ENCODE measurements around the gene CFAP298. TPM values are rescaled to one million over a fixed set of nuclear protein-coding genes. Genes with fewer than 3 reads are reported as not detected.
"Not testable (repeated sequence)": the region's sequence is repeated elsewhere in the genome, so short reads cannot be mapped to it uniquely, and the experiment has no call there.

CFAP298 gene, protein sequence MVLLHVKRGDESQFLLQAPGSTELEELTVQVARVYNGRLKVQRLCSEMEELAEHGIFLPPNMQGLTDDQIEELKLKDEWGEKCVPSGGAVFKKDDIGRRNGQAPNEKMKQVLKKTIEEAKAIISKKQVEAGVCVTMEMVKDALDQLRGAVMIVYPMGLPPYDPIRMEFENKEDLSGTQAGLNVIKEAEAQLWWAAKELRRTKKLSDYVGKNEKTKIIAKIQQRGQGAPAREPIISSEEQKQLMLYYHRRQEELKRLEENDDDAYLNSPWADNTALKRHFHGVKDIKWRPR
- total RNA-seq: 10 to 100 TPM; 24.2 to 34.8 (median 28.2) TPM

- intact Hi-C loops (cut with DNase I): no loop called here
- Histone ChIP-seq H3K9me3 (no peaks in the 10 kb centered on the region), H3K27ac (peak within 1 kb of the TSS; percentile 79 to 96 (median 95)), H3K36me3 (peaks cover 0 to 25% (median 0%) of the 10 kb centered on the region in 3 donors), H3K4me1 (peaks cover 7 to 30% (median 12%) of the 10 kb centered on the region in 3 donors), H3K27me3 (no peaks in the 10 kb centered on the region), H3K4me3 (peak within 1 kb of the TSS; percentile 67 to 98 (median 91))
- WGBS, 2 donors: 0% methylated on average over 4 to 43 of the region's 81 CpGs
- DNase-seq: peak; percentile 39
- TF ChIP-seq POLR2A (IDR thresholded peaks at IDR 0.05) (no peak), CTCF (IDR thresholded peaks at IDR 0.05) (peak in 1 of 6 experiments; percentile 13)
Measured at GRCh38 chr21:32612075-32612998, at the start of gene CFAP298. TSS of gene CFAP298 (minus strand) at chr21:32612377. CDS start at chr21:32612243, 134 bp downstream.

DNA sequence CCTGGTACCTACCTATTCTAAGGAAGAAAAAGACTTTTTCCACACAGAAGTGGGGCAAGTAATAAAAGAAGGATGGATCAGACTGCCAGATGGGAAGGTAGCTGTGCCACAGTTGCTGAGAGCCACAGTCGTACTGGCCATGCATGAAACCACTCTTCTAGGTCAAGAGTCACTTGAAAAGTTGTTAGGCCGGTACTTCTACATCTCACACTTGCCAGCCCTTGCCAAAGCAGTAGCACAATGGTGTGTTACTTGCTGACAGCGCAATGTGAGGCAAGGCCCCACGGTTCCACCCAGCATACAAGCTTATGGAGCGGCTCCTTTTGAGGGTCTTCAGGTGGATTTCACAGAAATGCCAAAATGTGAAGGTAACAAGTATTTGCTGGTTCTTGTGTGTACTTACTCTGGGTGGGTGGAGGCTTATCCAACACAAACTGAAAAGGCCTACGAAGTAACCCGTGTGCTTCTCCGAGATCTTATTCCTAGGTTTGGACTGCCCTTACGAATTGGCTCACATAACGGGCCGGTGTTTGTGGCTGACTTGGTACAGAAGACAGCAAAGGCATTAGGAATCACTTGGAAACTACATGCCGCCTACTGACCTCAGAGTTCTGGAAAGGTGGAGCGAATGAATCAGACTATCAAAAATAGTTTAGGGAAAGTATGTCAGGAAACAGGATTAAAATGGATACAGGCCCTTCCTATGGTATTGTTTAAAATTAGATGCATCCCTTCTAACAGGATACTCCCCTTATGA is 49.0 kb upstream of the CFAP298 start:
- H3K4me1 ChIP-seq; H3K27me3 ChIP-seq; intact Hi-C loops (cut with DNase I); DNase-seq; H3K4me3 ChIP-seq: not testable (repeated sequence)
- Histone ChIP-seq H3K27ac (peak overlapping the region in 2 of 4 donors; percentile 21 to 45), H3K9me3 (peaks cover 0 to 27% (median 17%) of the 10 kb centered on the region in 3 donors), H3K36me3 (peaks cover 12 to 100% (median 27%) of the 10 kb centered on the region in 3 donors)
- 87 to 93% methylated on average over 12 of the region's 13 CpGs for WGBS, 2 donors

- intact Hi-C loops (cut with DNase I): no loop called here
- Histone ChIP-seq H3K4me3 (no peak overlapping the region), H3K4me1 (peaks cover 0 to 4% (median 0%) of the 10 kb centered on the region in 3 donors), H3K36me3 (peaks cover 0 to 95% (median 11%) of the 10 kb centered on the region in 3 donors), H3K27me3 (no peaks in the 10 kb centered on the region), H3K9me3 (peaks cover 0 to 3% (median under 1%) of the 10 kb centered on the region in 3 donors), H3K27ac (no peak overlapping the region)
- TF ChIP-seq POLR2A (IDR thresholded peaks at IDR 0.05) (no peak), CTCF (IDR thresholded peaks at IDR 0.05) (no peak)
- no peak for DNase-seq
- WGBS, 2 donors: 97 to 98% methylated on average over 5 to 9 of the region's 9 CpGs
Measured at GRCh38 chr21:32658524-32658923, 46.3 kb upstream of the CFAP298 start.

GRCh38 chr21:32653326-32653901 is 41.2 kb upstream of the CFAP298 start:
- intact Hi-C loops (cut with DNase I): no loop called here
- DNase-seq: no peak
- Histone ChIP-seq H3K36me3 (peaks cover 0 to 75% (median 17%) of the 10 kb centered on the region in 3 donors), H3K27ac (no peak overlapping the region), H3K4me1 (no peaks in the 10 kb centered on the region), H3K9me3 (no peaks in the 10 kb centered on the region), H3K27me3 (no peaks in the 10 kb centered on the region), H3K4me3 (no peak overlapping the region)
- TF ChIP-seq POLR2A (IDR thresholded peaks at IDR 0.05) (no peak), CTCF (IDR thresholded peaks at IDR 0.05) (peak; percentile 9 to 59 (median 39))
- WGBS, 2 donors: 86 to 91% methylated on average over 2 of the region's 2 CpGs

- Histone ChIP-seq H3K27me3 (no peaks in the 10 kb centered on the region), H3K4me3 (no peak overlapping the region), H3K27ac (no peak overlapping the region), H3K4me1 (no peaks in the 10 kb centered on the region), H3K9me3 (no peaks in the 10 kb centered on the region), H3K36me3 (peaks cover 0 to 80% (median 14%) of the 10 kb centered on the region in 3 donors)
- intact Hi-C loops (cut with DNase I): no loop called here
- no peak for TF ChIP-seq CTCF (IDR thresholded peaks at IDR 0.05)
- TF ChIP-seq POLR2A (IDR thresholded peaks at IDR 0.05): no peak
- no peak for DNase-seq
Measured at GRCh38 chr21:32648165-32648564, 36.0 kb upstream of the CFAP298 start.
